PFSK-1 (cell line): Measurements from ENCODE around the gene TANGO2.

Experiments used
- FOXP2 ChIP-seq: optimal IDR thresholded peaks from 2 replicates; pipeline ENCODE3; 2011; ENCODE audit warnings: borderline replicate concordance, control low read depth, inconsistent platforms; ENCODE audit not compliant: insufficient read depth; ENCODE audit errors: extremely low read length, extremely low read depth
- POLR2AphosphoS5 ChIP-seq: IDR thresholded peaks from 2 replicates; pipeline ENCODE4 v1.6.1; 2012; ENCODE audit warnings: low read depth, mild to moderate bottlenecking, control low read depth, low read length, moderate library complexity
- SIN3A ChIP-seq: IDR thresholded peaks from 2 replicates; pipeline ENCODE4 v1.6.1; 2012; ENCODE audit warnings: mild to moderate bottlenecking, low read length, moderate library complexity, borderline replicate concordance; ENCODE audit not compliant: insufficient read depth
- TAF1 ChIP-seq: IDR thresholded peaks from 2 replicates; pipeline ENCODE4 v1.6.1; 2012; ENCODE audit warnings: low read length, control low read depth, borderline replicate concordance; ENCODE audit not compliant: insufficient read depth
- TF ChIP-seq, protein P1 (sequence below), 2 experiments: IDR thresholded peaks; 2 replicates each; pipeline versions ENCODE4 v1.6.1 to v1.8.0; 2011 to 2012; ENCODE audit warnings: low read depth in 2 of 2, low read length in 2 of 2, control low read depth in 1 of 2, inconsistent platforms in 1 of 2, mild to moderate bottlenecking in 1 of 2, moderate library complexity in 1 of 2; ENCODE audit not compliant: insufficient read depth in 1 of 2

The TANGO2 gene

GRCh38 chr22:20080776-20081654 lies 60.1 kb downstream of the TANGO2 start:
- TF ChIP-seq, protein P1, sequence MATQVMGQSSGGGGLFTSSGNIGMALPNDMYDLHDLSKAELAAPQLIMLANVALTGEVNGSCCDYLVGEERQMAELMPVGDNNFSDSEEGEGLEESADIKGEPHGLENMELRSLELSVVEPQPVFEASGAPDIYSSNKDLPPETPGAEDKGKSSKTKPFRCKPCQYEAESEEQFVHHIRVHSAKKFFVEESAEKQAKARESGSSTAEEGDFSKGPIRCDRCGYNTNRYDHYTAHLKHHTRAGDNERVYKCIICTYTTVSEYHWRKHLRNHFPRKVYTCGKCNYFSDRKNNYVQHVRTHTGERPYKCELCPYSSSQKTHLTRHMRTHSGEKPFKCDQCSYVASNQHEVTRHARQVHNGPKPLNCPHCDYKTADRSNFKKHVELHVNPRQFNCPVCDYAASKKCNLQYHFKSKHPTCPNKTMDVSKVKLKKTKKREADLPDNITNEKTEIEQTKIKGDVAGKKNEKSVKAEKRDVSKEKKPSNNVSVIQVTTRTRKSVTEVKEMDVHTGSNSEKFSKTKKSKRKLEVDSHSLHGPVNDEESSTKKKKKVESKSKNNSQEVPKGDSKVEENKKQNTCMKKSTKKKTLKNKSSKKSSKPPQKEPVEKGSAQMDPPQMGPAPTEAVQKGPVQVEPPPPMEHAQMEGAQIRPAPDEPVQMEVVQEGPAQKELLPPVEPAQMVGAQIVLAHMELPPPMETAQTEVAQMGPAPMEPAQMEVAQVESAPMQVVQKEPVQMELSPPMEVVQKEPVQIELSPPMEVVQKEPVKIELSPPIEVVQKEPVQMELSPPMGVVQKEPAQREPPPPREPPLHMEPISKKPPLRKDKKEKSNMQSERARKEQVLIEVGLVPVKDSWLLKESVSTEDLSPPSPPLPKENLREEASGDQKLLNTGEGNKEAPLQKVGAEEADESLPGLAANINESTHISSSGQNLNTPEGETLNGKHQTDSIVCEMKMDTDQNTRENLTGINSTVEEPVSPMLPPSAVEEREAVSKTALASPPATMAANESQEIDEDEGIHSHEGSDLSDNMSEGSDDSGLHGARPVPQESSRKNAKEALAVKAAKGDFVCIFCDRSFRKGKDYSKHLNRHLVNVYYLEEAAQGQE (IDR thresholded peaks at IDR 0.05; ENCODE audit: insufficient read depth in 1 of 2, low read depth in 2 of 2, low read length in 2 of 2): no peak
- TF ChIP-seq TAF1 (no peak; the same call in 1 of the 2 replicates), FOXP2 (no peak), SIN3A (no peak; the same call in 1 of the 2 replicates), POLR2AphosphoS5 (no peak)

GRCh38 chr22:20083157-20083890 lies 62.4 kb downstream of the TANGO2 start:
- TF ChIP-seq, protein P1 (IDR thresholded peaks at IDR 0.05; ENCODE audit: insufficient read depth in 1 of 2, low read depth in 2 of 2, low read length in 2 of 2): no peak
- TF ChIP-seq FOXP2: no peak
- TF ChIP-seq SIN3A: no peak
- TF ChIP-seq POLR2AphosphoS5: no peak
- no peak for TF ChIP-seq TAF1

GRCh38 chr22:20083891-20084546 lies 63.1 kb downstream of the TANGO2 start:
- TF ChIP-seq SIN3A (no peak), TAF1 (no peak), FOXP2 (no peak), POLR2AphosphoS5 (no peak)
- TF ChIP-seq, protein P1 (IDR thresholded peaks at IDR 0.05; ENCODE audit: insufficient read depth in 1 of 2, low read depth in 2 of 2, low read length in 2 of 2): no peak

GRCh38 chr22:20084547-20085413 lies 63.9 kb downstream of the TANGO2 start:
- TF ChIP-seq, protein P1 (IDR thresholded peaks at IDR 0.05; ENCODE audit: insufficient read depth in 1 of 2, low read depth in 2 of 2, low read length in 2 of 2): no peak
- no peak for TF ChIP-seq FOXP2
